Upper lobe of left lung (tissue), 6 donors: Measurements from ENCODE around the gene LGALS4. TPM values are rescaled to one million over a fixed set of nuclear protein-coding genes. Genes with fewer than 3 reads are reported as not detected.
A peak's percentile ranks its signal among the peaks of the same experiment; 100 is the strongest.

Experiments
- ATAC-seq, 2 donors: fragments of 200-7000 bp; cut with Tn5 transposase; one replicate each; pipeline ENCODE4 v1.9.1; 2022; ENCODE audit warnings: mild to moderate bottlenecking in 2 of 2, moderate library complexity in 2 of 2; ENCODE audit not compliant: low FRiP score in 2 of 2
- DNase-seq, 2 donors: peaks; one replicate each; pipeline ENCODE4 v3.0.0-alpha.2; 2019 to 2020
- H3K27ac ChIP-seq, 4 donors: fragments of 200-600 bp; sonication (generic); one replicate each; pipeline ENCODE4 v1.5.1; 2016 to 2019
- H3K27me3 ChIP-seq, 4 donors: fragments of 200-600 bp; sonication (generic); one replicate each; pipeline ENCODE4 v1.5.1; 2017 to 2019
- H3K36me3 ChIP-seq, 4 donors: fragments of 200-600 bp; sonication (generic); one replicate each; pipeline ENCODE4 v1.5.1; 2016 to 2019
- H3K4me1 ChIP-seq, 4 donors: fragments of 200-600 bp; sonication (generic); one replicate each; pipeline ENCODE4 v1.5.1; 2018 to 2019
- H3K4me3 ChIP-seq, 4 donors: fragments of 200-600 bp; sonication (generic); one replicate each; pipeline ENCODE4 v1.5.1; 2017 to 2019; ENCODE audit warnings: mild to moderate bottlenecking in 2 of 4, moderate library complexity in 1 of 4
- H3K9me3 ChIP-seq, 4 donors: fragments of 200-600 bp; sonication (generic); one replicate each; pipeline ENCODE4 v1.5.1; 2018 to 2019
- EP300 ChIP-seq, 4 donors: sonication (generic); formaldehyde crosslinking; IDR thresholded peaks; one replicate each; pipeline ENCODE4 v1.5.1; 2017; ENCODE audit warnings: antibody characterized with exemption in 4 of 4, control low read depth in 2 of 4
- POLR2A ChIP-seq, 4 donors: fragments of 450-650 bp; IDR thresholded peaks; one replicate each; pipeline ENCODE4 v1.5.1; 2016 to 2017; ENCODE audit warnings: antibody characterized with exemption in 4 of 4, mild to moderate bottlenecking in 2 of 4
- POLR2AphosphoS5 ChIP-seq, 2 donors: sonication (generic); formaldehyde crosslinking; IDR thresholded peaks; one replicate each; pipeline ENCODE4 v1.5.1; 2017; ENCODE audit warnings: antibody characterized with exemption in 2 of 2
- WGBS, 2 donors: methylation state at CpG; one replicate each; pipeline ENCODE4 v1.1.5; 2017 to 2018; 5-methylcytosine and 5-hydroxymethylcytosine counted together
- total RNA-seq, 6 donors: library from RNA; depleted of rRNA in 4 of 6; stranded (reverse); fragments of >200 nt in 4 of 6; gene quantifications; one replicate each; pipeline versions ENCODE4 v1.1.0 to v1.2.1, GENCODE V29; 2016 to 2021
- TF ChIP-seq, protein P1 (sequence below), 6 experiments: fragments of 450-650 bp in 4 of 6; fragments of 200-600 bp in 2 of 6; sonication (generic) in 2 of 6; IDR thresholded peaks; one replicate each; pipeline ENCODE4 v1.5.1; 2016 to 2019; ENCODE audit warnings: antibody characterized with exemption in 6 of 6
- donor health status: DM: no; HTN: no; CAD: no; lungs with moderate emphysema.
- donor health status: DM: no; HTN: yes; CAD: no; lungs with severe emphysema.

LGALS4 gene
- total RNA-seq, 6 donors from 2014 or later = 3.1 to 12.3 (median 5.0) TPM

- peaks cover 23 to 41% (median 35%) of the 10 kb centered on the region in 4 donors for H3K36me3 ChIP-seq
- H3K4me1 ChIP-seq = peaks cover 0 to 5% (median under 1%) of the 10 kb centered on the region in 4 donors
- no peak for ATAC-seq
- no peaks in the 10 kb centered on the region for H3K9me3 ChIP-seq
- peak overlapping the region in 1 of 4 donors; percentile 30 for H3K27ac ChIP-seq
- H3K4me3 ChIP-seq = no peak overlapping the region
- TF ChIP-seq POLR2A (IDR thresholded peaks at IDR 0.05) = no peak
- TF ChIP-seq, protein P1, sequence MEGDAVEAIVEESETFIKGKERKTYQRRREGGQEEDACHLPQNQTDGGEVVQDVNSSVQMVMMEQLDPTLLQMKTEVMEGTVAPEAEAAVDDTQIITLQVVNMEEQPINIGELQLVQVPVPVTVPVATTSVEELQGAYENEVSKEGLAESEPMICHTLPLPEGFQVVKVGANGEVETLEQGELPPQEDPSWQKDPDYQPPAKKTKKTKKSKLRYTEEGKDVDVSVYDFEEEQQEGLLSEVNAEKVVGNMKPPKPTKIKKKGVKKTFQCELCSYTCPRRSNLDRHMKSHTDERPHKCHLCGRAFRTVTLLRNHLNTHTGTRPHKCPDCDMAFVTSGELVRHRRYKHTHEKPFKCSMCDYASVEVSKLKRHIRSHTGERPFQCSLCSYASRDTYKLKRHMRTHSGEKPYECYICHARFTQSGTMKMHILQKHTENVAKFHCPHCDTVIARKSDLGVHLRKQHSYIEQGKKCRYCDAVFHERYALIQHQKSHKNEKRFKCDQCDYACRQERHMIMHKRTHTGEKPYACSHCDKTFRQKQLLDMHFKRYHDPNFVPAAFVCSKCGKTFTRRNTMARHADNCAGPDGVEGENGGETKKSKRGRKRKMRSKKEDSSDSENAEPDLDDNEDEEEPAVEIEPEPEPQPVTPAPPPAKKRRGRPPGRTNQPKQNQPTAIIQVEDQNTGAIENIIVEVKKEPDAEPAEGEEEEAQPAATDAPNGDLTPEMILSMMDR (IDR thresholded peaks at IDR 0.05) = no peak
- no peak for TF ChIP-seq EP300 (IDR thresholded peaks at IDR 0.05)
- no peak for TF ChIP-seq POLR2AphosphoS5 (IDR thresholded peaks at IDR 0.05)
- 81 to 94% methylated on average over 6 of the region's 6 CpGs for WGBS, 2 donors
- no peaks in the 10 kb centered on the region for H3K27me3 ChIP-seq
- no peak for DNase-seq
Measured at GRCh38 chr19:38813323-38813722, 578 bp upstream of the LGALS4 start.

DNA sequence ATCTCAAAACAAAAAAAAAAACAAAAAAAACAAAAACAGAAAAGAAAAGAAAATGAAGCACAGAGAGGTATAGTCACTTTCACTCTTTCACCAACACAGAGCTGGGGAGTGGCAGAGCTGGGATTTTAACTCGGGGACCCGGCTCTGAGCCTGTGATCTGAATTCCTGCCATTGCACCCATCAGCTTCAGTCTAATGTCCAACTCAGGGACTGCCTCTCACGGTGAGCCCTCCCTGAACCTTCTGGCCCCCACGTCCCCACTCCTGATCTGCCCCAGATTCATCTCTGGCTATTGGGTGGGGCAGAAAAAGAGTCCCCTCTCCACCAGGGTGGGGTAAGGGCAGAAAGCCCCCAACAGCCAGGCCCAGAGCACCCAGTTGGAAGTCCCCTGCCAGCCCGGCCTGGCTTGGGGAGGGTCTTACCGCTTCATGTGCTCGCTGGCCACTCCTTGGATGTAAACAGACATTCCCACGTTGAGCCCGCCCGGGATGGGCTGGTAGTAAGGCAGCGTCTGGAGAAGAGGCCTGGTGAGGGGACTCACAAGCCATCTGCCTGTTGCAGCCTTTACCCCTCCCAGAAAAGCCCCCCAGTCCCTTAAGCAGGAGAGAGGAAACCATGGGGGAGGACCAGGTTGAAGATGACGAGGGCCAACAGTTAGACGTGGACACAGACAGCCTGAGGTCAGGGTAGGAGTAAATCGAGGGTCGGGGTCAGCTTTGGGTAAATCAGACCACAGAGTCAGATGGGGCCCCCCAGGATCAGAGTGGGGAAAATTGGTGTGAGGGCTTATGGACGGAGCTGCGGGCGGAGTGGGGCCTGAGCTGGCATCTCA is 520 bp downstream of the LGALS4 start:
- ATAC-seq (no peak), DNase-seq (no peak)
- Histone ChIP-seq H3K4me3 (peak overlapping the region in 1 of 4 donors; percentile 1), H3K36me3 (peaks cover 20 to 30% (median 24%) of the 10 kb centered on the region in 4 donors), H3K4me1 (peaks cover 0 to 13% (median 4%) of the 10 kb centered on the region in 4 donors), H3K27me3 (no peaks in the 10 kb centered on the region), H3K9me3 (no peaks in the 10 kb centered on the region), H3K27ac (peak overlapping the region in 1 of 4 donors; percentile 54)
- 86 to 88% methylated on average over 15 to 18 of the region's 18 CpGs for WGBS, 2 donors
- no peak for TF ChIP-seq POLR2A (IDR thresholded peaks at IDR 0.05)
- TF ChIP-seq EP300 (IDR thresholded peaks at IDR 0.05) = no peak
- TF ChIP-seq, protein P1 (IDR thresholded peaks at IDR 0.05) = no peak
- TF ChIP-seq POLR2AphosphoS5 (IDR thresholded peaks at IDR 0.05) = no peak

DNA sequence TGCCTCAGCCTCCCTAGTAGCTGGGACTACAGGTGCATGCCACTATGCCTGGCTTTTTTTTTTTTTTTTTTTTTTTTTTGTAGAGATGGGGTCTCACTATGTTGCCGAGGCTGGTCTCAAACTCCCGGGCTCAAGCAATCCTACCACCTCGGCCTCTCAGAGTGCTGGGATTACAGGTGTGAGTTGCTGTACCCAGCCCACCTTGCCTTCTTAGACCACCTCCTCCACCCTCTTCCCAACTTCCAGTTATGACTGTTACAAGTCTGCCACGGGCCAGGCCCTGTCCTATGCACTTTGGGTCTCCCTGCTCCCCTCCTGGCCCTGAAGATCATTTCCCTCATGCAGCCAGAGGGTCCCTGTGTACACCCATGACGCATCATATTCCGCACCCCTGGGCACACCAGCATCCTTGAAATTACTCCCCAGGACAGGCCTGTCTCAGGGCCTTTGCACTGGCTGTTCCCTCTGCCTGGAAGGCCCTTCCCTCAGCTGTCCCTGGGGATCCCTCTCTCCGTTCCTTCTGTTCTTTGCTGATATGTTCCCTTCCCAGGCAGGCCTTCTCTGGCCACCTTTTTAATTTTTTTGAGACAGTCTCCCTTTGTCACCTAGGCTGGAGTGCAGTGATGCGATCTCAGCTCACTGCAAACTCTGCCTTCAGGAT is 3.0 kb downstream of the LGALS4 start:
- H3K4me1 ChIP-seq = peaks cover 0 to 18% (median 6%) of the 10 kb centered on the region in 4 donors
- 95% methylated on average over 8 of the region's 8 CpGs for WGBS, 2 donors
- ATAC-seq (no peak), DNase-seq (no peak)
- no peak for TF ChIP-seq POLR2A (IDR thresholded peaks at IDR 0.05)
- TF ChIP-seq EP300 (IDR thresholded peaks at IDR 0.05) = no peak
- TF ChIP-seq, protein P1 (IDR thresholded peaks at IDR 0.05) = no peak
- TF ChIP-seq POLR2AphosphoS5 (IDR thresholded peaks at IDR 0.05) = no peak
- no peak overlapping the region for H3K27ac ChIP-seq
- peaks cover 0 to 5% (median under 1%) of the 10 kb centered on the region in 4 donors for H3K36me3 ChIP-seq
- no peaks in the 10 kb centered on the region for H3K9me3 ChIP-seq
- no peaks in the 10 kb centered on the region for H3K27me3 ChIP-seq
- no peak overlapping the region for H3K4me3 ChIP-seq

DNA sequence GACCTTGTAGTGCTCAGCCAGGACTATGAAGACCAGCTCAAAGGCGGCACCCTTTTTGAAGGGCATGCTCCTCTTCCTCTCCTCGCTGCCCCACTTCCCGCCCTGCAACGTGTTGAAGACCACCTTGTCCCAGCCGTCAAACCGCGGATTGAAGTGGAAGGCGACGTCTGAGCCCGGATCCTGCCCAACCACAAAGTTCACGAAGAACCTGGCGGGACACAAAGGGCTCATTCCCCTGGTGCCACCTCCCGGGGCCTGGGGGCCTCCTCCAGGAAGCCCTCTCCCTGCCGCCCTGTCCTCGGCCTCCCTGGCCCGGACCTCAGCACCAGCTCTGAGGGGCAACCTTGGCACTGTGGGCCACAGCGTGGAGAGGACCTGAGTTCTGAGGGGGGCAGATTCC is 4.0 kb downstream of the LGALS4 start:
- Histone ChIP-seq H3K27me3 (no peaks in the 10 kb centered on the region), H3K9me3 (no peaks in the 10 kb centered on the region), H3K36me3 (peaks cover 0 to 2% (median 0%) of the 10 kb centered on the region in 4 donors), H3K27ac (peak overlapping the region in 1 of 4 donors; percentile 73), H3K4me1 (peaks cover 0 to 18% (median 6%) of the 10 kb centered on the region in 4 donors), H3K4me3 (no peak overlapping the region)
- DNase-seq = no peak
- TF ChIP-seq EP300 (IDR thresholded peaks at IDR 0.05) = no peak
- no peak for TF ChIP-seq POLR2AphosphoS5 (IDR thresholded peaks at IDR 0.05)
- TF ChIP-seq POLR2A (IDR thresholded peaks at IDR 0.05) = no peak
- TF ChIP-seq, protein P1 (IDR thresholded peaks at IDR 0.05) = no peak
- no peak for ATAC-seq
- WGBS, 2 donors = 91 to 92% methylated on average over 17 of the region's 17 CpGs
